Small intestine (tissue), 7 donors: ENCODE data around the gene RTEL1. TPM values are rescaled to one million over a fixed set of nuclear protein-coding genes. Genes with fewer than 3 reads are reported as not detected.

Experiments used
- DNase-seq, 2 donors: peaks; one replicate each; pipeline versions ENCODE4 v3.0.0 to v3.0.0-alpha.2; 2013
- FAIRE-seq: peaks from 2 replicates; lab custom pipeline; 2012; peaks lifted over from hg19 to GRCh38; lab: Jason Lieb, UNC
- H3K27ac ChIP-seq, 3 donors: one replicate each; pipeline ENCODE4 v1.5.1; 2013; ENCODE audit warnings: low read length in 2 of 3, mild to moderate bottlenecking in 2 of 3, control low read depth in 1 of 3, inconsistent platforms in 1 of 3, low read depth in 1 of 3, moderate library complexity in 1 of 3
- H3K27me3 ChIP-seq, 3 donors: one replicate each; pipeline ENCODE4 v1.6.1; 2013; ENCODE audit warnings: low read length in 3 of 3, inconsistent platforms in 1 of 3; ENCODE audit not compliant: control insufficient read depth in 3 of 3, insufficient read depth in 3 of 3
- H3K36me3 ChIP-seq, 3 donors: one replicate each; pipeline ENCODE4 v1.6.1; 2013; ENCODE audit warnings: low read length in 3 of 3, inconsistent platforms in 1 of 3, low read depth in 1 of 3, mild to moderate bottlenecking in 1 of 3, moderate library complexity in 1 of 3; ENCODE audit not compliant: control insufficient read depth in 3 of 3, insufficient read depth in 2 of 3
- H3K4me1 ChIP-seq, 3 donors: one replicate each; pipeline ENCODE4 v1.6.1; 2013; ENCODE audit warnings: low read length in 2 of 3, inconsistent platforms in 1 of 3, low read depth in 1 of 3, mild to moderate bottlenecking in 1 of 3, moderate library complexity in 1 of 3; ENCODE audit not compliant: control insufficient read depth in 3 of 3, insufficient read depth in 2 of 3
- H3K4me3 ChIP-seq, 3 donors: one replicate each; pipeline ENCODE4 v1.5.1; 2013; ENCODE audit warnings: low read length in 3 of 3, control low read depth in 1 of 3, inconsistent platforms in 1 of 3, low read depth in 1 of 3, mild to moderate bottlenecking in 1 of 3, moderate library complexity in 1 of 3
- H3K9me3 ChIP-seq, 2 donors: one replicate each; pipeline ENCODE4 v1.6.1; 2013; ENCODE audit warnings: low read depth in 1 of 2, low read length in 1 of 2; ENCODE audit not compliant: control insufficient read depth in 2 of 2, insufficient read depth in 1 of 2
- WGBS, 3 donors: extraction: QIAGEN DNeasy Blood & Tissue Kit; methylation state at CpG; one replicate each; pipeline ENCODE4 v1.1.7; 2013; 5-methylcytosine and 5-hydroxymethylcytosine counted together
- polyA plus RNA-seq, 4 donors: library from polyadenylated mRNA; stranded (reverse) in 3 of 4; unstranded in 1 of 4; fragments of 200-250 nt in 3 of 4; fragments of 120-200 nt in 1 of 4; gene quantifications; one replicate each; pipeline versions ENCODE4 v1.2.1 to v1.2.3, GENCODE V29; 2013
- donor health status: healthy with polysubstance abuse.
- donor health status: control.
- donor health status: control.
- donor health status: Bipolar disorder and iron deficiency.
- donor health status: healthy.

Gene RTEL1
- polyA plus RNA-seq, 4 donors, result 3.5 to 15.0 (median 10.5) TPM

DNA sequence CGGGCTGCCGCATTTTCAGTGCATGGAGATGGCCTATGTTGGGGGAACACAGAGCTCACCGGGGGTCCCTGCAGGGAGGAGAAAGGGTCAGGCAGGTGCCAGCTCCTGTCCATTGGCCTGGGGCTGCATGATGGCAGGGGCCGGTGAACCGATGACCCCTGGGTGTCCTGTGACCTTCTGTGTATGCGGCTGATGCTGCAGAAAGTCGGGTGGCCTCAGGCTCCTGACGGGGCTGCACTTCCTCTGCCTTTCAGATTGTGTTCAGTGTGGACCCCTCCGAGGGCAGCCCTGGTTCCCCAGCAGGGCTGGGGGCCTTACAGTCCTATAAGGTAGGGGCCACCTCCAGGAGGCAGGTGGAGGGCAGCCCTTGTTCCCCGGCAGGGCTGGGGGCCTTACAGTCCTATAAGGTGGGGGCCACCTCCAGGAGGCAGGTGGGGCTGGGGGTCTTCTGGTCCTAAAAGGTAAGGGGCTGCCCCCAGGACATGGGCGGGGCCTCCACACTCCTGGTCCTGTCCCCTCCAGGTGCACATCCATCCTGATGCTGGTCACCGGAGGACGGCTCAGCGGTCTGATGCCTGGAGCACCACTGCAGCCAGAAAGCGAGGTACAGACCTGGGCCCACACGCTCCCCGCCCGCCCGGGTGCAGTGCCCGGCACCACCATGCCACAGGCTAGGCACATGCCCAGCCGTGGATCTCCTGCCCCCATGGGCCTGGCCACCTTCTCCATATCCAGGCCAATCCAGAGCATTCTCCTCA, 27.3 kb downstream of the RTEL1 start:
- peaks cover 4 to 16% (median 5%) of the 10 kb centered on the region in 3 donors for H3K4me1 ChIP-seq
- no peak for FAIRE-seq
- WGBS, 3 donors, result 85 to 92% (median 91%) methylated on average over 21 of the region's 21 CpGs

DNA sequence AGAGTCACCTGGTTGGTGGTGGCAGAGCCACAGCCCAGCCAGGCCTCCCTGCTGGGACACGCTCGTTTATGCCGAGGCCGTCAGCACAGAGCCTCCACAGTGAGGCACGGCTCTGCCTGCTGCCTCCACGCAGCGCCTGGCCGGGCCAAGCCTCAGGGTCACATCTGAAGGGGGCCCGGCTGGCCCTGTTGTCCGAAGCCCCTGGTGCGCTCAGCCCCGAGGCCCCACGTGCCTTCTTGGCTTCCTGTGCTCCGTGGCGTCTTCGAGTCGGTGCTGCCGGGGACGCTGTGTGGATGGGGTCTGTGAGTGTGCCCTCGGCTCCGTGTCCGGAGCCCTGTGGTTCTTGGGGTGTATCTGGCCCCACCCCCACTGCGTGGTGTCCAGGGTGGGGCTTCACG, 28.0 kb downstream of the RTEL1 start:
- peaks cover 0 to 50% (median 3%) of the 10 kb centered on the region in 3 donors for H3K36me3 ChIP-seq
- peaks cover 4 to 16% (median 5%) of the 10 kb centered on the region in 3 donors for H3K4me1 ChIP-seq
- no peaks in the 10 kb centered on the region for H3K27me3 ChIP-seq
- DNase-seq (no peak), FAIRE-seq (no peak)
- H3K27ac ChIP-seq, result peak overlapping the region; percentile 53 to 95 (median 65)
- no peak overlapping the region for H3K4me3 ChIP-seq
- H3K9me3 ChIP-seq, result no peaks in the 10 kb centered on the region
- 81 to 84% (median 82%) methylated on average over 22 to 24 of the region's 24 CpGs for WGBS, 3 donors

More for the DNA sequence above, 27.3 kb downstream of the RTEL1 start:
- Histone ChIP-seq H3K9me3 (no peaks in the 10 kb centered on the region), H3K36me3 (peaks cover 0 to 56% (median 3%) of the 10 kb centered on the region in 3 donors), H3K27ac (peak overlapping the region in 1 of 3 donors; percentile 95), H3K27me3 (no peaks in the 10 kb centered on the region), H3K4me3 (no peak overlapping the region)
- DNase-seq, result no peak

DNA sequence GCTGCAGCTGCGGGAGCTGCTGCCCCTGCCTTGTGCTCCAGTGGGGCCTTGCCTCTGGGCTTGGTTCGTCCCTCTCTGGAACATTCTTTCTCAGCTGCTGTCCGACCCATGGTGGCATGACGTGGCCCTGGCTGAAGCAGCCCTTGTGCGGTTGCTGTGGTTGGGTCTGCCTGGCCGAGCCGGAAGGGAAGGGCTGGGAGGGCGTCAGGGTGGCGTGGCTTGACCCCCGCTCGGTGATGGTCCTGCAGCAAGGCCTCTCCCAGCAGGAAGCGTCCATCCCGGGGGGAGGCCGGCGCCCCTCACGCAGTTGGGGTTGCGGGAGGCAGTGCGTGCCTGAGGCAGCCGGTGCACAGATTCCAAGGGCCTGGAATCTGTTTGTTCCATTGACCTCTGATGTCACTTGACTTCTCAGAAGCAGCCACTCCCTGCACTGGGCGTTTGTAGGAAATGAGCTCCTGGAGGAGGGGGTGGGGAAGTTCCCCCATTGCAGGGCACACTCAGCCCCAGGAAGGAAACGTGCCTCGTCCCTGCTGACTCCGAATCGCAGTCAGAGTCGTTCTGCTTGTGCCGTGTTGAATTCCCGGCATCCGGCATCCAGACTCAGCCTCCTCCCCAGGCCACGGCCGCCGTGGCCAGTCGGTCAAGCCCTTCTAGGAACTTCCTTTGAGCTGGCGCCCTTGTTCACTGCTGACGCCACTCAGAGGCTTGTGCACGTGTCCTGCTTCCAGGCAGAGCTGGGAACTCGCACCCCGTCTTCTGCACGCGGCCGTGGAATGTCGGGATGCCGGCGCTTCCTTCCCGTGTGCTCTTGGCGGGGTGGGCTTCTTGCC, 28.6 kb downstream of the RTEL1 start:
- DNase-seq (peak; percentile 87 to 89), FAIRE-seq (no peak)
- no peaks in the 10 kb centered on the region for H3K27me3 ChIP-seq
- no peak overlapping the region for H3K4me3 ChIP-seq
- WGBS, 3 donors, result 30 to 34% (median 33%) methylated on average over 45 of the region's 45 CpGs
- H3K4me1 ChIP-seq, result peaks cover 4 to 16% (median 5%) of the 10 kb centered on the region in 3 donors
- peaks cover 0 to 46% (median 3%) of the 10 kb centered on the region in 3 donors for H3K36me3 ChIP-seq
- peak overlapping the region; percentile 53 to 95 (median 65) for H3K27ac ChIP-seq
- H3K9me3 ChIP-seq, result no peaks in the 10 kb centered on the region

DNA sequence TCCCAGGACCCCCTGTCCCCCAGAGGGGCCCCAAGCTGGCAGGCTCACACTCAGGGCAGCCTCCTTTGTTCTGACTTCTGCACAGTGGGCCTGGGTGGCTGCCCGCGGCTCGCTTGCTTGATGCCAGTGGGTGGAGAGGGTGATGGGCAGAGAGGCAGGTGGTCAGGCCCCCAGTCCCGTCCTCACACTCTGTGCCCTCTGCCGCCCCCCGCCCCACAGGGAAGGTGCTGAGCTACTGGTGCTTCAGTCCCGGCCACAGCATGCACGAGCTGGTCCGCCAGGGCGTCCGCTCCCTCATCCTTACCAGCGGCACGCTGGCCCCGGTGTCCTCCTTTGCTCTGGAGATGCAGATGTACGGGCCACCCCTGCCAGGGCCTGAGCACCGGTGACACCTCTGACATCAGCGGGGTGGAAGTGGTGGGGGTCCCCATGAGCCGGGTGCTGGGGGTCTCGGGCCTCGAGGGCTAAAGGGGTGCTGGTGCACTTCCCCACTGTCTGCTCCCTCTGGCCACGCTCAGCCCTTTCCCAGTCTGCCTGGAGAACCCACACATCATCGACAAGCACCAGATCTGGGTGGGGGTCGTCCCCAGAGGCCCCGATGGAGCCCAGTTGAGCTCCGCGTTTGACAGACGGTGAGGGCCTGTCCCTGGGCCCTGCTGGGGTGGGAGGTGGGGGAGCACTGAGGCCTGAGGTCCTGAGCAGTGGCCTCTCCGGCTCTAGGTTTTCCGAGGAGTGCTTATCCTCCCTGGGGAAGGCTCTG, 29.5 kb downstream of the RTEL1 start:
- no peak for FAIRE-seq
- Histone ChIP-seq H3K4me3 (no peak overlapping the region), H3K27ac (peak overlapping the region; percentile 42 to 95 (median 65)), H3K9me3 (no peaks in the 10 kb centered on the region), H3K27me3 (no peaks in the 10 kb centered on the region), H3K4me1 (peaks cover 4 to 16% (median 5%) of the 10 kb centered on the region in 3 donors), H3K36me3 (peaks cover 0 to 43% (median 0%) of the 10 kb centered on the region in 3 donors)
- DNase-seq, result no peak
- 88 to 93% (median 91%) methylated on average over 29 of the region's 29 CpGs for WGBS, 3 donors

DNA sequence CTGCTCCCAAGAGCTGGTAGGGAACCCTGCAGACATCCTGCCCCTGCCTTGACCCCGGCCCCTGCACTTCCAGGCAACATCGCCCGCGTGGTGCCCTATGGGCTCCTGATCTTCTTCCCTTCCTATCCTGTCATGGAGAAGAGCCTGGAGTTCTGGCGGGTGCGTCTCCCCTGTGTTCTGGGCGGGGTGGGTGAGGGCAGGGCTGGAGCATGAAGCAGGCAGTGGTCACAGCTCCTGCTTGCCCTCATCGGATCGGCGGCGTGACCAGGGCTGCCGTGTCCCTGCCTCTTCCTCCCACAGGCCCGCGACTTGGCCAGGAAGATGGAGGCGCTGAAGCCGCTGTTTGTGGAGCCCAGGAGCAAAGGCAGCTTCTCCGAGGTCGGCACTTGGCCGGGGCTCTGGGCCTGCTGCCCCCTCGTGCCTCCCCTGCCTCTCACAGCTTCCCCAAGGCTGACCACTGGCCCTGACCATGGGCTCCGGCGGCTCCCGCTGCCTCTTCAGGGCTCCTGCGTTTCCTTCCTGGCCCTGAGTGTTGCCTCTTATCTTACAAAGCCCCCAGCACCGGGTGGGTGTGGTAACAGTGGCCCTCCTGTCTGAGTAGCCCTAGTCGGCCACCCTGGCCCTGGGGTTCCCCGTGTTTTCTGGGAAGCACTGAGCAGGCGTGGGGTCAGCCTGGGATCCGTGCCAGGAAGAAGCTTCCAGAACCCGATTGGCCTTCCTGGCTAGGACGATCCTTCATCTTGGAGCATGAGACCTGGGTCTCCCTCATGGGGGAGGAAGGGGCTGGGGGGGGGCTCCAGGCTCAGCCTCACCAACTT, 30.3 kb downstream of the RTEL1 start:
- FAIRE-seq (no peak), DNase-seq (no peak)
- Histone ChIP-seq H3K27me3 (no peaks in the 10 kb centered on the region), H3K4me3 (no peak overlapping the region), H3K27ac (peak overlapping the region in 1 of 3 donors; percentile 95), H3K4me1 (peaks cover 4 to 16% (median 5%) of the 10 kb centered on the region in 3 donors), H3K36me3 (peaks cover 0 to 42% (median 0%) of the 10 kb centered on the region in 3 donors), H3K9me3 (no peaks in the 10 kb centered on the region)
- 74 to 79% (median 77%) methylated on average over 26 to 31 of the region's 31 CpGs for WGBS, 3 donors

DNA sequence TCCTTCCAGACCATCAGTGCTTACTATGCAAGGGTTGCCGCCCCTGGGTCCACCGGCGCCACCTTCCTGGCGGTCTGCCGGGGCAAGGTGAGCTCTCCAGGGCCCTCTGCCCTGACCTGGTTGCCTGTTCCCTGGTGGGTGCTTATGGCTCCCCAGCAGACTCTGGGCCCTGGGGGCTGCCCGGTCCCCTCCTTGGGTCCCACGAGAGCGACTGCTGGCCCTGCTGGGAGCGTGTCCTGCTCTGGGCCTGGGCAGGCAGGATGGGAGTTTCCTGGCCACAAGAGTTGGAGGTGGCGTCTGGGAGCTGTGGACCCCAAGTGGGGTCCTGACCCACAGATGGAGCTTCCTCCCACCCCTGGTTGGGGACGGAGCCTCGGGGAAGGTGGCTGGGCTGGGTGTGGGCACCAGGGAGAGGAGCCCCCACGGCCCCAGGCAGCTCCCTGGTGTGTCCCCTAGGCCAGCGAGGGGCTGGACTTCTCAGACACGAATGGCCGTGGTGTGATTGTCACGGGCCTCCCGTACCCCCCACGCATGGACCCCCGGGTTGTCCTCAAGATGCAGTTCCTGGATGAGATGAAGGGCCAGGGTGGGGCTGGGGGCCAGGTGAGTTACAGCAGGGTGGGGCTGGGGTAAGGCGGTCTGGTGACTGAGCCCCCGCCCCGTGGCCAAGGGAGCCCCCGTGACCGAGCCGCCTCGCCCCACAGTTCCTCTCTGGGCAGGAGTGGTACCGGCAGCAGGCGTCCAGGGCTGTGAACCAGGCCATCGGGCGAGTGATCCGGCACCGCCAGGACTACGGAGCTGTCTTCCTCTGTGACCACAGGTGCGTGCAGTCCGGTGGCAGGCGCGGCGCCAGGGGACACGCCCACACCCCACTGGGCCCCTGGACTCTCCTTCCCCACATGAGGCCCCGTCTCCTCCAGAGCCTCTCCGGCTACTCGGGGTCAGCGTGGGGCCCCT, 31.2 kb downstream of the RTEL1 start:
- Histone ChIP-seq H3K4me3 (no peak overlapping the region), H3K4me1 (peaks cover 4 to 16% (median 5%) of the 10 kb centered on the region in 3 donors), H3K27ac (peak overlapping the region in 1 of 3 donors; percentile 95), H3K36me3 (peaks cover 0 to 46% (median 2%) of the 10 kb centered on the region in 3 donors), H3K9me3 (no peaks in the 10 kb centered on the region), H3K27me3 (no peaks in the 10 kb centered on the region)
- no peak for DNase-seq
- WGBS, 3 donors, result 47 to 89% (median 71%) methylated on average over 29 to 44 of the region's 44 CpGs
- FAIRE-seq, result no peak
